Measurements from ENCODE around the gene CDK11A. TPM values are rescaled to one million over a fixed set of nuclear protein-coding genes. Genes with fewer than 3 reads are reported as not detected.
A peak's percentile ranks its signal among the peaks of the same experiment; 100 is the strongest.

The CDK11A gene
- total and polyA plus RNA-seq, 2 of the 8 experiments (the other 6 are each of a cell fraction or from before 2014, with no cell fraction given) = 15.0 to 45.6 TPM

DNA sequence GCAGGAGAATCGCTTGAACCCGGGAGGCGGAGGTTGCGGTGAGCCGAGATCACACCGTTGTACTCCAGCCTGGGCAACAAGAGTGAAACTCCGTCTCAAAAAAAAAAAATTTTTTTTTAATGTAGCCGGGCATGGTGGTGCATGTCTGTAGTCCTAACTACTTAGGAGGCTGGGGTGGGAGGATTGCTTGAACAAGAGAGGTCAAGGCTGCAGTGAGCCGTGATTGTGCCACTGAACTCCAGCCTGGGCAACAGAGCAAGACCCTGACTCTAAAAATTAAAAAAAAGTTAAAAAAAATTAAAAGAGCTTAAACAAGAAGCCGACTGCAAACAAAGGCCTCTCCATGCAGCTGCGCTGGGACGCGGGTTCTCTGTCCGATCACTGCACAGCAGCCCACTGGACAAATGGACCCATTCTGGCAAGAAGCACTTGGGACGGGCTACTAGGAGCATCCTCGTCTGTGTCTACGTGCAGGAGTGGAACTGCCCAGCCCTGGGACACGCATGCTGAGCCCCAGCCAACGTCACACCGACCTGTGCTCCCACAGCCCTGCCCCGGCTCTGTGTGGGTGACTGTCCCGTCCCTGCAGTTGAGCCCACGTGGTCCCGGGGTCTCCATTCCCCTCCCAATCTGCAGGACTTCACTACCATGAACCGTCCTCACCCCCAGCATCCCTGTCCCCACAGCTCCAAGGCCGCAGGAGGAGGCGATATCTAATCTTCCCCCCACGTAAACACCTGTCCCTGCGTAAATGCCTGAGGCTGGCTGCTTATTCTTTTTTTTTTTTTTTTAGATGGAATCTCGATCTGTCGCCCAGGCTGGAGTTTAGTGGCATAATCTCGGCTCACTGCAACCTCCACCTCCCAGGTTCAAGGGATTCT lies 43.9 kb downstream of the CDK11A start:
- H3K9ac ChIP-seq (replicated peaks in 1 of 4; ENCODE audit: extremely low read depth in 1 of 4, low read depth in 3 of 4, low read length in 3 of 4) = no peak overlapping the region
- no peak overlapping the region for H3K4me3 ChIP-seq (ENCODE audit: extremely low read depth in 1 of 4, insufficient read depth in 2 of 4, low read depth in 3 of 4, low read length in 4 of 4)
- no peaks in the 10 kb centered on the region for H3K36me3 ChIP-seq (ENCODE audit: control insufficient read depth in 2 of 4, insufficient read depth in 4 of 4, low read length in 3 of 4)
- no peak overlapping the region for H2BK120ac ChIP-seq (replicated peaks; ENCODE audit: low read depth, low read length)
- H2BK12ac ChIP-seq (ENCODE audit: low read depth, low read length) = no peak overlapping the region
- no peaks in the 10 kb centered on the region for H3K9me3 ChIP-seq (ENCODE audit: insufficient read depth in 2 of 2, low read depth in 1 of 2, low read length in 1 of 2)
- no peak overlapping the region for H4K91ac ChIP-seq (replicated peaks; ENCODE audit: insufficient read length, low read length)
- H2BK20ac ChIP-seq (ENCODE audit: low read length) = no peak overlapping the region
- POLR2A ChIA-PET (ENCODE audit: partially characterized antibody) = interaction anchor here (0.6 to 0.9 kb wide), 3 partner anchors 15 to 369 kb away, joined by 3 to 4 read pairs (median 3); no protein-coding TSS in a partner anchor
- DNase-seq (ENCODE audit: low read depth in 1 of 2, low spot score in 2 of 2) (no peak), FAIRE-seq (no peak)
- H2AFZ ChIP-seq (ENCODE audit: low read length) = no peak overlapping the region
- H3K27me3 ChIP-seq (replicated peaks in 1 of 4; ENCODE audit: control insufficient read depth in 3 of 4, extremely low read depth in 1 of 4, insufficient read depth in 3 of 4, low read length in 3 of 4) = no peaks in the 10 kb centered on the region
- H4K8ac ChIP-seq (ENCODE audit: extremely low read depth, insufficient read depth, low read length) = peak overlapping the region; percentile 79; the same call in 1 of the 2 replicates
- no peak overlapping the region for H3K23ac ChIP-seq (ENCODE audit: insufficient read length)
- H3K18ac ChIP-seq (ENCODE audit: extremely low read depth, low read length) = no peak overlapping the region; the same call in 1 of the 2 replicates
- no peak overlapping the region for H2AK5ac ChIP-seq (ENCODE audit: low read depth, low read length)
- CTCF ChIA-PET (ENCODE audit: partially characterized antibody) = interaction anchor here (0.7 to 2.7 kb wide), 4 partner anchors 11 to 559 kb away, joined by 3 to 24 read pairs (median 4); no protein-coding TSS in a partner anchor
- peaks cover 5 to 22% of the 10 kb centered on the region in 2 experiments for H4K20me1 ChIP-seq (replicated peaks in 1 of 2; ENCODE audit: control insufficient read depth in 1 of 2, insufficient read depth in 2 of 2, low read length in 2 of 2)
- H3K79me2 ChIP-seq (ENCODE audit: control insufficient read depth in 1 of 2, insufficient read depth in 2 of 2, low read length in 2 of 2) = peaks cover 4 to 55% of the 10 kb centered on the region in 2 experiments; a peak in 2 of 4 replicates
- WGBS, 2 experiments (ENCODE audit: extremely low coverage in 1 of 2, insufficient coverage in 1 of 2, insufficient read length in 1 of 2, insufficient replicate concordance in 2 of 2, low coverage in 1 of 2, low lambda C conversion rate in 2 of 2, missing lambda C conversion rate in 1 of 2) = 91% methylated on average over 32 of the region's 32 CpGs; no CpG with 5 or more reads in 1 of the 2 experiments
- H3K56ac ChIP-seq (replicated peaks; ENCODE audit: insufficient read length, low read depth, low read length) = no peak overlapping the region
- no peak overlapping the region for H2BK5ac ChIP-seq (ENCODE audit: low read depth, low read length)
- H3K4me2 ChIP-seq (ENCODE audit: insufficient read depth in 1 of 2, low read depth in 2 of 2, low read length in 2 of 2) = no peak overlapping the region
- H3K14ac ChIP-seq (ENCODE audit: insufficient read length) = no peak overlapping the region
- peaks cover 19% of the 10 kb centered on the region for H3K79me1 ChIP-seq (ENCODE audit: low read depth, low read length)
- H4K5ac ChIP-seq (ENCODE audit: insufficient read length, low read depth, low read length) = no peak overlapping the region
- H3K4ac ChIP-seq (replicated peaks; ENCODE audit: insufficient read length, low read depth, low read length) = no peak overlapping the region
- H3K27ac ChIP-seq (ENCODE audit: low read depth, low read length) = no peak overlapping the region
- H3K23me2 ChIP-seq (ENCODE audit: low read depth, low read length) = no peaks in the 10 kb centered on the region
- H3K4me1 ChIP-seq (replicated peaks in 1 of 4; ENCODE audit: control insufficient read depth in 3 of 4, insufficient read depth in 4 of 4, low read length in 3 of 4) = peaks cover 0 to 24% (median 17%) of the 10 kb centered on the region in 4 experiments; a peak in 6 of 7 replicates
- no peak overlapping the region; the same call in 1 of the 2 replicates for H2BK15ac ChIP-seq (ENCODE audit: low read length)
- TF ChIP-seq TEAD4 (IDR thresholded peaks at IDR 0.05; ENCODE audit: low read depth, low read length) = no peak
- no peak for TF ChIP-seq SAP30 (IDR thresholded peaks at IDR 0.05; ENCODE audit: insufficient read depth, insufficient replicate concordance, low read length)
- no peak for TF ChIP-seq ZNF274 (IDR thresholded peaks at IDR 0.05; ENCODE audit: borderline replicate concordance, extremely low read depth, low read length)
- no peak for TF ChIP-seq YY1 (IDR thresholded peaks at IDR 0.05; ENCODE audit: low read depth, low read length)
- TF ChIP-seq SP1 (IDR thresholded peaks at IDR 0.05; ENCODE audit: low read depth, low read length) = no peak
- TF ChIP-seq NRF1 (IDR thresholded peaks at IDR 0.05; ENCODE audit: low read depth, low read length) = no peak
- no peak for TF ChIP-seq SIN3A (conservative IDR thresholded peaks at IDR 0.05 in 1 of 2, IDR thresholded peaks at IDR 0.05 in 1 of 2; ENCODE audit: low read depth in 1 of 2, low read length in 2 of 2)
- TF ChIP-seq BACH1 (IDR thresholded peaks at IDR 0.05; ENCODE audit: low read length) = no peak
- TF ChIP-seq NANOG (IDR thresholded peaks at IDR 0.05; ENCODE audit: insufficient read depth, low read depth, low read length, poor library complexity, severe bottlenecking) = no peak
- no peak for TF ChIP-seq CREB1 (IDR thresholded peaks at IDR 0.05)
- TF ChIP-seq HDAC6 (IDR thresholded peaks at IDR 0.05; ENCODE audit: low read depth, low read length) = no peak
